Measurements from ENCODE around the gene PRR33. TPM values are rescaled to one million over a fixed set of nuclear protein-coding genes. Genes with fewer than 3 reads are reported as not detected.

Gene PRR33
- total and polyA plus RNA-seq, 10 of the 15 experiments (the other 5 are each of a cell fraction or from before 2014, with no cell fraction given): 0.02 to 1.0 (median 0.38) TPM; not detected in 6

DNA sequence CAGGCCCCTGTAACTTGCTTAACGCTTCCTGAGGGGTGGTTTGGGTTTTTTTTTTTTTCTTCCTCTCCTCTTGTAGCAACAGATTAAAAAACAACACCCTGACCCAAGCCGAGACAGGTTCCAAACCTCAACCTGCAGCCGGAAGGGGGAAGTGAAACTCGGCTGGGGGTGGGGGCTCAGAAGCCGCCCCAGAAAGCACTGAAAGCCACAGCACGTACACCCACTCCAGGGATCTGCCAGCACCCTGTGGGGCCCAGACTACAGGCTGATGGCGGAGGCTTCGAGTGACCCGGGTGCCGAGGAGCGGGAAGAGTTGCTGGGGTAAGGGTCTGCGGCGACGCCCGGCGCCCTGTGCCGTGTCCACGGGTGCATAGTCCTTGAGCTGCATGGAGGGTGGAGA is 38.8 kb downstream of the PRR33 start, which contains the start of gene LSP1 (continued):
- TF ChIP-seq MTA2 (IDR thresholded peaks at IDR 0.05; ENCODE audit: low read depth): peak; percentile 90
- TF ChIP-seq TCF7 (IDR thresholded peaks at IDR 0.05; ENCODE audit: borderline replicate concordance): no peak
- TF ChIP-seq, protein P1, sequence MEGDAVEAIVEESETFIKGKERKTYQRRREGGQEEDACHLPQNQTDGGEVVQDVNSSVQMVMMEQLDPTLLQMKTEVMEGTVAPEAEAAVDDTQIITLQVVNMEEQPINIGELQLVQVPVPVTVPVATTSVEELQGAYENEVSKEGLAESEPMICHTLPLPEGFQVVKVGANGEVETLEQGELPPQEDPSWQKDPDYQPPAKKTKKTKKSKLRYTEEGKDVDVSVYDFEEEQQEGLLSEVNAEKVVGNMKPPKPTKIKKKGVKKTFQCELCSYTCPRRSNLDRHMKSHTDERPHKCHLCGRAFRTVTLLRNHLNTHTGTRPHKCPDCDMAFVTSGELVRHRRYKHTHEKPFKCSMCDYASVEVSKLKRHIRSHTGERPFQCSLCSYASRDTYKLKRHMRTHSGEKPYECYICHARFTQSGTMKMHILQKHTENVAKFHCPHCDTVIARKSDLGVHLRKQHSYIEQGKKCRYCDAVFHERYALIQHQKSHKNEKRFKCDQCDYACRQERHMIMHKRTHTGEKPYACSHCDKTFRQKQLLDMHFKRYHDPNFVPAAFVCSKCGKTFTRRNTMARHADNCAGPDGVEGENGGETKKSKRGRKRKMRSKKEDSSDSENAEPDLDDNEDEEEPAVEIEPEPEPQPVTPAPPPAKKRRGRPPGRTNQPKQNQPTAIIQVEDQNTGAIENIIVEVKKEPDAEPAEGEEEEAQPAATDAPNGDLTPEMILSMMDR (IDR thresholded peaks at IDR 0.05 in 2 of 3, conservative IDR thresholded peaks at IDR 0.05 in 1 of 3; ENCODE audit: control insufficient read depth in 2 of 3, extremely low read depth in 1 of 3, insufficient read depth in 1 of 3, low read depth in 3 of 3, low read length in 3 of 3): no peak
- peak in 1 of 2 experiments; percentile 83; a peak in 2 of 4 replicates for TF ChIP-seq SRF (IDR thresholded peaks at IDR 0.05; ENCODE audit: low read depth in 2 of 2, low read length in 2 of 2)
- TF ChIP-seq PAX5 (IDR thresholded peaks at IDR 0.05; ENCODE audit: borderline replicate concordance, low read depth, low read length): peak; percentile 99
- TF ChIP-seq NR2F1 (conservative IDR thresholded peaks at IDR 0.05): peak; percentile 84
- TF ChIP-seq NFIC (IDR thresholded peaks at IDR 0.05; ENCODE audit: low read depth, low read length): no peak
- TF ChIP-seq RAD21 (IDR thresholded peaks at IDR 0.05; ENCODE audit: insufficient read depth, low read depth, low read length): peak; percentile 43; the same call in 1 of the 2 replicates
- TF ChIP-seq BACH1 (IDR thresholded peaks at IDR 0.05; ENCODE audit: borderline replicate concordance): peak; percentile 87; the same call in 1 of the 2 replicates
- no peak for TF ChIP-seq ASH2L (IDR thresholded peaks at IDR 0.05; ENCODE audit: borderline replicate concordance, low read depth)
- peak; percentile 85 for TF ChIP-seq RFX5 (IDR thresholded peaks at IDR 0.05; ENCODE audit: low read depth, low read length)
- no peak for TF ChIP-seq ZZZ3 (IDR thresholded peaks at IDR 0.05; ENCODE audit: control insufficient read depth, insufficient read length, low read depth)
- TF ChIP-seq NRF1 (conservative IDR thresholded peaks at IDR 0.05; ENCODE audit: low read depth, low read length): no peak
- 0 out of 2 replicates have a peak, but pooled peaks have one; percentile 19 for TF ChIP-seq STAT1 (conservative IDR thresholded peaks at IDR 0.05)
- TF ChIP-seq GATAD2B (conservative IDR thresholded peaks at IDR 0.05; ENCODE audit: low read depth): peak; percentile 73
- TF ChIP-seq ZNF207 (IDR thresholded peaks at IDR 0.05; ENCODE audit: borderline replicate concordance): peak; percentile 87; the same call in 1 of the 2 replicates
- TF ChIP-seq ATF7 (IDR thresholded peaks at IDR 0.05; ENCODE audit: low read depth): peak; percentile 92
- peak; percentile 73; the same call in 1 of the 2 replicates for TF ChIP-seq SIN3A (IDR thresholded peaks at IDR 0.05; ENCODE audit: low read depth, low read length)
- TF ChIP-seq POLR2A (IDR thresholded peaks at IDR 0.05; ENCODE audit: low read depth, low read length): peak; percentile 89
- TF ChIP-seq NR2C2 (IDR thresholded peaks at IDR 0.05; ENCODE audit: borderline replicate concordance, control insufficient read depth, insufficient read length, low read depth): no peak
- no peak for TF ChIP-seq HSF1 (IDR thresholded peaks at IDR 0.05; ENCODE audit: low read depth, low read length)
- TF ChIP-seq ZBTB4 (CRISPR knock-in tag; IDR thresholded peaks at IDR 0.05): no peak
- TF ChIP-seq ZNF384 (IDR thresholded peaks at IDR 0.05; ENCODE audit: borderline replicate concordance, low read depth, low read length): peak; percentile 98
- TF ChIP-seq, protein P2, sequence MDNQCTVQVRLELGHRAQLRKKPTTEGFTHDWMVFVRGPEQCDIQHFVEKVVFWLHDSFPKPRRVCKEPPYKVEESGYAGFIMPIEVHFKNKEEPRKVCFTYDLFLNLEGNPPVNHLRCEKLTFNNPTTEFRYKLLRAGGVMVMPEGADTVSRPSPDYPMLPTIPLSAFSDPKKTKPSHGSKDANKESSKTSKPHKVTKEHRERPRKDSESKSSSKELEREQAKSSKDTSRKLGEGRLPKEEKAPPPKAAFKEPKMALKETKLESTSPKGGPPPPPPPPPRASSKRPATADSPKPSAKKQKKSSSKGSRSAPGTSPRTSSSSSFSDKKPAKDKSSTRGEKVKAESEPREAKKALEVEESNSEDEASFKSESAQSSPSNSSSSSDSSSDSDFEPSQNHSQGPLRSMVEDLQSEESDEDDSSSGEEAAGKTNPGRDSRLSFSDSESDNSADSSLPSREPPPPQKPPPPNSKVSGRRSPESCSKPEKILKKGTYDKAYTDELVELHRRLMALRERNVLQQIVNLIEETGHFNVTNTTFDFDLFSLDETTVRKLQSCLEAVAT (IDR thresholded peaks at IDR 0.05): peak; percentile 89
